GM12891 (cell line): Measurements from ENCODE around the gene ABHD17A.
A peak's percentile ranks its signal among the peaks of the same experiment; 100 is the strongest.

Experiments used
- POLR2A ChIP-seq: IDR thresholded peaks from 2 replicates; pipeline ENCODE4 v1.6.1; 2011; ENCODE audit warnings: low read depth, low read length, control low read depth
- POLR2AphosphoS5 ChIP-seq: IDR thresholded peaks from 2 replicates; pipeline ENCODE4 v1.6.1; 2011; ENCODE audit warnings: low read depth, low read length, control low read depth
- POU2F2 ChIP-seq: IDR thresholded peaks from 2 replicates; pipeline ENCODE4 v1.6.1; 2011; ENCODE audit warnings: low read depth, mild to moderate bottlenecking, control low read depth, low read length, moderate library complexity

DNA sequence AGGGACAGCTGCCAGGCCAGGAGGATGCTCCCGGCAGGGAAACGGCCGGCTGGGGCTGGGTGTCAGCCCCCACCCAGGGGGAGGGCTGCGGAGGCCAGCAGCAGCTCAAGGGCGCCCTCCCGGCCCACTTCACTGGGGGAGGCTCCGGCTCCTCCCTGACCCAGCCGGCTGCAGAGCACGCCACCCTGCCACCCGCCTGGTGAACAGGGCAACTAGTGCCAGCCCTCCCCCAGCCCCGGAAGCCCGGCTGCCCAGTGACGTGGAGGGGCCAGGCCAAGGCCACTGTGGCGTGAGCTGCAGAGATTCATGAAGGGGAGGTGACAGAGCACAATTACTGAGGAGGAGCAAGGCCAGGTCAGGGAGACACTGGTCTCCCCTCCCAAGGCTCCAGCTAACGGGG lies 51.8 kb downstream of the ABHD17A start:
- TF ChIP-seq POLR2AphosphoS5 (no peak), POLR2A (0 out of 2 replicates have a peak, but pooled peaks have one; percentile 11), POU2F2 (no peak)
